Lower leg skin (tissue), 3 donors: ENCODE measurements around the gene MT2A.

Source experiments
- CTCF ChIP-seq, 3 donors: fragments of 450-650 bp; IDR thresholded peaks; one replicate each; pipeline ENCODE4 v1.5.1; 2016; ENCODE audit warnings: antibody characterized with exemption in 3 of 3, mild to moderate bottlenecking in 3 of 3, moderate library complexity in 2 of 3
- POLR2A ChIP-seq, 2 donors: fragments of 450-650 bp; IDR thresholded peaks; one replicate each; pipeline ENCODE4 v1.6.1; 2016 to 2017; ENCODE audit warnings: antibody characterized with exemption in 2 of 2, mild to moderate bottlenecking in 1 of 2, moderate library complexity in 1 of 2

GRCh38 chr16:56589141-56590039, 19.0 kb upstream of the MT2A start, which contains the start of gene MT3:
- TF ChIP-seq CTCF (IDR thresholded peaks at IDR 0.05) (no peak), POLR2A (IDR thresholded peaks at IDR 0.05) (no peak)
